Anterior cingulate cortex (tissue), 58 donors: ENCODE results near the gene PIM1.
A peak's percentile ranks its signal among the peaks of the same experiment; 100 is the strongest.
"Not testable (repeated sequence)": the region's sequence is repeated elsewhere in the genome, so short reads cannot be mapped to it uniquely, and the experiment has no call there.

ENCODE experiments used
- DNase-seq, 58 donors: peaks; one replicate each; lab custom pipeline; 2025; lab: John Stamatoyannopoulos, UW

Gene PIM1

DNA sequence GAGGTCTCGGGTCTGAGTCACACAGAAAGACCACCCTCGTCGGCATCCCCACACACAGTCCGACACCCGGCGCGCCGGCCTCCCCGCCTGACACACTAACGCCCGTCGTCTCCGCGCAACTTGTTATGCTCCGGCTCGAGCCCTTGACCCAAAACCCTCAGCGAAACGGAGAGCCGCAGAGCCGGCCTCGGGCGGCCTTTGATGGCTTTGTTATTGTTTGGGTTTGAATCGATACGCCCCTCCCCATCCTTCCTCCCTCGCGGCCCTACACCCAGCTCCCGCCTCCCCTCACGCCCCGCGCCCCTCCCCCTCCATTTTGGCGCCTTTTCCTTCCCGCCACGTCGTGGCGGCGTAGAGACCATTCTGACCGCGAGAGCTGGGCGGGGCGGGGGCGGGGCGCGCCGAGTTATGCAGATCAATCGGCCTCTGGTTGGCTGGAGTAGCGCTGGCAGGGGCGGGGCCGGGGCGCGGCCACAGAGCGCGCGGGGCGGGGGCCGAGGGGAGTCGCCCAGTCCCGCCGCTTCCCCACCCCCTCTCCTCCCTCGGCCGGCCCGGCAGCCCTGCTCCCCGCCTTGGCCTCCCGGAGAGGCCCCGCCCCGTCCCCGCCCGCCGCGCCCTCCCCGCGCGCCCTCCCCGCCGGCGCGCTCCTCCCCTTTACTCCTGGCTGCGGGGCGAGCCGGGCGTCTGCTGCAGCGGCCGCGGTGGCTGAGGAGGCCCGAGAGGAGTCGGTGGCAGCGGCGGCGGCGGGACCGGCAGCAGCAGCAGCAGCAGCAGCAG lies at the start of gene PIM1:
PIM1 (plus strand) TSS at position 657 of the 777 bp plus-strand sequence. CDS start 424 bp downstream, outside the sequence.
- DNase-seq = peak; percentile 46 to 99 (median 98)

DNA sequence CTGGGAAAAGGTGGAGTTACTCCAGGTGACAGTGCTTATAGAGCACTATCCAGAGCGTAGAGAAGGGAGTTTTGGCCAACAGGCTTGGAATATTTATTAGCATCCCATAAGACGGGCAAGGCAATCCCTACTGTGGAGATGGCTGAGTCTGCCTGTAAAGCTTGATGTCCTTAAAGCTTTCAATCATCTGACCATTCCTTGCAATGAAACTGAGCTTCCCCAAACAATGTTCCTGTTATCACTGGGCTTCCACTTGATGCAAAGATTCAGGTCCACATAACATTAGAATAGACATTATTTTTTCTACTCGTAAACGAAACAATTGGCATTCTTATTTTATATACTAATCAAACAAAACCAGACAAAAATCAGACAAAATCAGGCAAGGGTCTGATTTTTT lies 48.4 kb upstream of the PIM1 start:
- DNase-seq = no peak

DNA sequence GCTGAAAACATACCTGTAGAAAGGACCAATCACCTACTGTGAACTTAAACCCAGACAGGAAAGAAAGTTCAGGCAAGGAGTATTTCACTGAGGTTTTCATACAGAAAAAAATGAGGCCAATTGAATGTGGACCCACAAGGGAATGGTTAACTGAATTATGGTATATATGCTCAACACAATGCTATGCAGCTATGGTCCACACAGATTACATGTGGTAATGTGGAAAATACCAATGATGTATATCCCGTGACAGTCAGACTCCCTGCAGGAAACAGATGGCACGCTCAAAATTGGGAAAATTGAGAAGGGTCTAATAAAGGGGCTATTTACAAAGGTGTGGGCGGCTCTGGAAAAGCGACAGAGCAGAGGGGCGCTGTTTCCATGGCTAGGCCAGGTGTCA lies 47.1 kb upstream of the PIM1 start:
- DNase-seq = no peak

DNA sequence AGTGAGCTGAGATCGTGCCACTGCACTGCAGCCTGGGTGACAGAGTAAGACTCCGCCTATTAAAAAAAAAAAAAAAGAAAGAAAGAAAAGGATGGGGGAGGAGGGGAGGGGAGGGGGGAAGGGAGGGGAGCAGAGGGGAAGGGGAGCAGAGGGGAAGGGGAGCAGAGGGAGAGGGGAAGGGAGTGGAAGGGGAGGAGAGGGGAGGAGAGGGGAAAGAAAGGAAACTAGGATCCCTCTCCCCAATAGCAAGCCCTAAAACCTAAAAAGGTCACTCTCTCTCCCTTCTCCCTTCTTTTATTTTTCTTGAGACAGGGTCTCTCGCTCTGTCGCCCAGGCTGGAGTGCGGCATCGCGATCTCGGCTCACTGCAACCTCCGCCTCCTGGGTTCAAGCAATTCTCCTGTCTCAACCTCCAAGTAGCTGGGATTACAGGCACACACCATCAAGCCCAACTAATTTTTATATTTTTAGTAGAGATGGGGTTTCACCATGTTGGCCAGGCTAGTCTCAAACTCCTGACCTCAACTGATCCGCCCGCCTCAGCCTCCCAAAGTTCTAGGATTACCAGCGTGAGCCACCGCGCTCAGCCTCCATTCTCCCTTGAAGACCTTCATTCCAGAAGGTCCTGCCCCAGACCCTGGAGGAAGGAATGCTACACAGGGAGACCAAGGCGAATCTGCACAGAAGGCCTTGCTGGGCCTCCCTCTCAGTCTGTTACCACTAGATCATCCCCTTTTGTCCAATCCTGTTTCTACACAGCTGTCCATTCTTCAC lies 45.8 kb upstream of the PIM1 start:
- DNase-seq = no peak

DNA sequence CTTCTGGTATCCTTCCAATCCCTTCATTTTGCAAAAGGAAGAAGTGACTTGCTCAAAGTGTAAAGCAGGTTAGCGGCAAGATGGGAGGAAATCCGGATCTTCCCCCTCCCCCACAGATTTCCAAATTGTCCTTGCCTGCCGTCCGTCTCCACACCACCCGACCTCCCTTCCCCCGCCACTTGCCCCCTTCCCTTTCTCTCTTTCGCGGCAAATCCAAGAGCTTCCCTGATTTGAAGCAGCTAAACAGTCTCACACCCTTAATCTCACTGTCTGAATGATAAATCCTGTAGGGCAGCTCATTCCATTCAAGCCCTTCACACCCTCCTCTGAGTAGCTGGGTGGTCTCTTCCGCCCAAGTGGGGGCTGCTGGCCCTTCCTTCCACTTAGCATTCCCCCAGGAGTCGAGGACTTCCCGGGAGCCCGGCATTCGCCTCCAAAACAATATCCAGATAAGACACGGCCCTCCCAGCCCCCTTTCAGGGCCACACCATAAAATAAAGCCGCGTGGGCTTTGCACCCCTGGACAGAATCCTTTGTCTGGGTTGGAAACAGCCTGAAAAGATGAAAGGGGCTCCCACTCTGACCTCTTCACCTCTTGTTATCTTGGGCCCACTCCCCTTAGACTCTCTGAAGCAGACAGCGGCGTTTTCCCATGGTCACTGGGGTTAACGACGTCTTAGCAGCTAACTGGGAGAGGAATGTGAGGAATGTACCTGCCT lies 44.0 kb upstream of the PIM1 start:
- no peak for DNase-seq

DNA sequence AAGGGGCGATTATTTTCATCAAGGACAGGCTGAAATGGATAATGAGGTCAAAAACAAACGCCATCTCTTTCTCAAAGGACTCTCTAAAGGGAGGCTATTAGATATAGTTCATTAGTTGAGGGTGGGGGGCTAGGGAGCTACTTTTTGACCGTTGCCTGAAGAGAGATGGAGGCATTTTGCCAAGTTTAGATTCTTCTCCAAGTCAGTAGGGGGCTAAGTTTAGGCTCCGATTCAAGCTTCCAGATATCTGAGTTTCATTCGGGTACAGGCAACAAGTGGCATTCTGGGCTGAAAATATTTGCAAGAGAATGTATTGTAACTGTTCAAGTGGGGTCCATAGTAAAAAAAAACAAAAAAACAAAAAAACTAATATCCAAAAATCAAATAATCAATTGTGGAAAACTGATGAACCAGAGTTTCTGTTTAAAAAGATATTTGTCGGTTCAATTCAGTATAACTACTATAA lies 43.4 kb upstream of the PIM1 start:
- DNase-seq = no peak

DNA sequence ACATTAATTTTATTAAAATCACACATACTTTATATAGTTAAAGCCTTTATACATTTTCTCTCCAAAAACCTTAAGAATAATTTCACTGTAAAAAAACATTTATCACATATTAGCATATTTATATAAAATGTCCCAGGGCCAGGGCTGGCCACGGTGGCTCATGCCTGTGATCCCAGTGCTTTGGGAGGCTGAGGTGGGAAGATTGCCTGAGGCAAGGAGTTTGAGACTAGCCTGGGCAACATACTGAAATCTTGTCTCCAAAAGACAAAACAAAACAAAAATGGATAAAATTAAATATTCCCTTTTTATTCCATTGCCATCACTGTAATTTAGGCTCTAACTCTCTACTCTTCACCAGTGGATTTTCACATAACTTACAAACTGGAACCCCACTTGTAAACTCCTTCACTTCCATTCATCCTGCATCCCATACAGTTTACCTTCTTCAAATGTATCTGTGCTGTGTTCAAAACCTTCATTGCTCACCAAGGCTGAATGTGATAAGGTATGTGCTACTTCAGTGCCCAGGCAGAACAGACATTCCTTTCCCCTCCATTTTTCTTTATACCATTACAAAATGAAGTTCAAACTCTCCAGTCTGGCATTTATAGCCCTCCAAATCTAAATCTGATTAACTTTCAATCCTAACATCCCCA lies 42.9 kb upstream of the PIM1 start:
- DNase-seq = no peak

DNA sequence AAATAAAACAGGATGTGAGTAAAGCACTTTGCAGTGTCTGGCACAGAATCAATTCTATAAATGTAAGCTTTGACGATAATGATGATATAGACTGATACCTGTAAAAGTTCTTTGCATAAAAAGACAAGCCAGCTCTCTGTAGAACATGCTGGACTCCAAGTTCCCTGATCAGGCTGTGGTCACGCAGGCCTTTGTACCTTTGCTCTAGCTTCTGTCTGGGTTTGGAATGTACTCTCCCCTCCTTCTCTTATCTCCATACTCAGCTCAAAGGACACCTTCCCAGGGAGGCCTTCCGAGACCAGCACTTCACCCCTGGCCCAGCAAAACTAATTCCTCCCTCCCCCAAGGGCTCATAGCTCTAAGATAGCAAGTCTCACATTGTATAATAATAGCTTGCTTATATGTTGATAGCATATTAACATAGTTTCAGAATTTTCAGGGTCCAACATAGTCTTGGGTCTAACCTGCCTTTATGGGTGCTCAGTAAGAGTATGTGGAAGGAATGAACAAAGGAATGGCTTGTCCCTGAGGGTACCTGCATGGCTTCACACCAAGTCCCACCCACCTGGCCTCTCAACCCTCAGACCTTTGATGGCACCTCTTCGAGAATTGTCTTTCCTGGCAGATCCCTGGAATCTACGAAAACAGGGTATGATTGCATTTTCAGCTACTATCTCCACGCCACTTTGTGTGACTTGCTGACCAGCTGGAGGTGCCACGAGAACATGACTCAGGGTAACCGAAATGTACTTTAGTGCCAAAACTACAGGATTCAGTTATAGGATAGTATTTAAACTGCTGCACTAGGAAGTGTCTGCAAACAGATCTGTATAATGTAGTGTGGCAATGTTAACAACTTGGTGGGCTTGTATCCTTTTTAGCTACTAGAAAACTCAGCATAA lies 41.7 kb upstream of the PIM1 start:
- no peak for DNase-seq

DNA sequence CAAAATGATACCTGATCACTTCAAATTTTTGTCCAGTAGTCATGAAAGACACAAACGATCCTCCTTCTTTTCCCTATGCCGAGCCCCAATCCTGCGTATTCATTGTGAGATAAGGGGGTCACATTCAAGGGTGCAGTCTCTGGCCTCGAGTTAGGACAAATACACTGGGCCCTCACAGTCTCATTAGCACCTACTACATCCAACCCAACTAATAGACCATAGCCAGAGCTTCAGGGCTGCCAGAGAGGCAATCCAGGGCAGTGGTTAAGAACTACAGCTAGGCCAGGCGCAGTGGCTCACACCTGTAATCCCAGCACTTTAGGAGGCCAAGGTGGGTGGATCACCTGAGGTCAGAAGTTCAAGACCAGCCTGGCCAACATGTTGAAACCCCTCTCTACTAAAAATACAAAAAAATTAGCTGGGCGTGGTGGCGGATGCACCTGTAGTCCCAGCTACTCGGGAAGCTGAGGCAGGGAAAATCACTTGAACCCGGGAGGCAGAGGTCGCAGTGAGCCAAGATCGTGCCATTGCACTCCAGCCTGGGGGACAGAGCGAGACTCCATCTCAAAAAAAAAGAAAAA lies 41.0 kb upstream of the PIM1 start:
- DNase-seq = not testable (repeated sequence)

DNA sequence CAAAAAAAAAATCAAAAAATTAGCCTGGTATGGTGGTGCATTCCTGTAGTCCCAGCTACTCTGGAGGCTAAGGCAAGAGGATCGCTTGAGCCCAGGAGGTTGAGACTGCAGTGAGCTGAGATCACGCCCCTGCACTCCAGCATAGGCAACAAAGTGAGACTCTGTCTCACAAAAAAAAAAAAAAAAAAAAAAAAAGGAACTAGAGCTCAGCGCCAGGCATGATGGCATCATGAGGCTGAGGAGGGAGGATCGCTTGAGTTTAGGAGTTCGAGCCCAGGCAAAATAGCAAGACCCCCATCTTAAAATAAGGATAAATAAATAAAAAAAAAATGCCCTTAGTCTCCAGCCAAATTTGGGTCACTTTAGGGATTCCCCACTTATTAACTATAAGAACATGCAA lies 40.4 kb upstream of the PIM1 start:
- DNase-seq = no peak

DNA sequence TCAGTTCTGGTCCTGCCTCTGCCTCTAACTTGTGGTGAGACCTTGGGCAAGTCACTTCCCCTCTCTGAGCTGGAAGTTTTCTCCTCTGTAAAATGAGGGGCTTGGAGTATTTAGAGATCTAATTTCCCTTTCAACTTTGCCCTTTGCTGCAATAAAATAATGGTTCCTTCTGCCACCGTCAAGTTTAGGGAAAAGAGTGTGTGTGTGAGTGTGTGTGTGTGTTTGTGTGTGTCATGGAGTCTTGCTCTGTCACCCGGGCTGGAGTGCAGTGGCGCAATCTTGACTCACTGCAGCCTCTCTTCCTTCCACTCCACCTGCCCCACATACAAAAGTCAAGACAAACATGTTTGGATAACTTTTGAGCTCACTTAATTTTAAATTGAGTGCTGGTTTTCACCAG lies 39.2 kb upstream of the PIM1 start:
- DNase-seq = no peak

DNA sequence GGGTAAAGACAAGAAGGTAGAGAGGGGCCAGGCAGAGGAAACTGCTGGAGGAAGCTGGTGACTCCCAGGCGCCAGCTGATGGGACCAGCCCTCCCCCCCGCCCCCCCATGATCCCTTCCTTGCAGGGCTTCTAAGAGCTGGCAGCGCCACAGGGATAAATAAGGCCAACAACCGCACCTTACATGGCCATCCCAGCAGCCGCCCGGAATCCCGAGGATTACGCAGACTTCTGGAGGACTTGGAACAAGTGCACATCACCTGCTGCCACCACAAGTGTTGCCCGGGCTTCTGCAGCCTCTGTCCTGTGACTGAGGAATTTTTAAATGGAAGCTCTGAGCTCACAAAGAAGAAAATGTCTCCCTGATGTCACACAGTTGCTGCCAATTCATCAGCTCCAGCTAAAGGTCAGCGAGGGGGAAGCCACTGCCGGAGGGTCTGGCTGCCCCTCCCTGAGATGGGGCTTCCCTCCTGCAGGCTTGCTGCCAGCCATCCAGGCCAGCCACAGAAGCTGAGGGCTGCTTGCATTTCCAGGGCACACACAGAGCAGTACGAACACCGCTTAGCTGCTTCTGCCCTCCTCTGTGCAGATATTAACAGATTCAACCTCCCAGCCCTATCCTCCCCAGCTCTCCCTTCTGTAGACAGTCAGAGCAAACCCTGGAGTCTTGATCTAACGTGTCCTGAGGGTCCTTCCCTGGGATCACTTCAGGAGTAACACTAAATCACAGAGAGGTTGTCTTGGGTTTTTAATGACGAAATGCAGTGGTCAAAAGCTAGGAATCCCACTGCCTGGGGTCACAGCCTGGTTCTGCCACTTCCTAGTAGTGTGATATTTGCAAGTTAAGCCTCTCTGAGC lies 38.6 kb upstream of the PIM1 start:
- DNase-seq = peak in 26 of 58 donors; percentile 3 to 69 (median 18)

DNA sequence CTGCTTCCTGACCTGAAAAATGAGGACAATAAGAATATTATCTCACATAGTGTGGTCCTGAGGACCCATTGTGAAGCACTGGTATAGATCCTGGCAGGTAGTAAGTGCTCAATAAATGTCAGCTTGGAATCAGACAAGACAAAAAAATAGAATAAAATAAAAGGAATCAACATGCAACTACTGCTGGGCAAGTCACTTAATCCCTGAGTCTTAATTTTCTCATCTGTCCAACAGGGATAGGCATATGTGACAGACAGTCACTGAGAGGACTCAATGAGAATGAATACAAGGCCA lies 38.0 kb upstream of the PIM1 start:
- DNase-seq = no peak

DNA sequence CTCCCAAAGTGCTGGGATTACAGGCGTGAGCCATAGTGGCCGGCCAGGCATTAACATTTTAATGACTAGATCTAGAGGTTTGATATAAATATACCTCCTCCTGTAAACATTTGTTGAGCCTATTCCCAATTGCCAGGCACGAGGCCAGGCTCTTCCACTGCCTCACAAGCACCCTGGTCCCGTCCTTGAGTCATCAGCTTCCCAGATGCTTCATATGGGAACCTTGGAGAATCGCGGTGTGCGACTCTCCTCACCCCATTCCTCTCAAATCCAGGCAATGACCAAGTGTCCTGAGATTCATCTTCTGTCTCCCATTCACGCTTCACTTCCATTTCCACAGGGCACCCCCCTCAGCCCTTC lies 35.9 kb upstream of the PIM1 start:
- DNase-seq = no peak

DNA sequence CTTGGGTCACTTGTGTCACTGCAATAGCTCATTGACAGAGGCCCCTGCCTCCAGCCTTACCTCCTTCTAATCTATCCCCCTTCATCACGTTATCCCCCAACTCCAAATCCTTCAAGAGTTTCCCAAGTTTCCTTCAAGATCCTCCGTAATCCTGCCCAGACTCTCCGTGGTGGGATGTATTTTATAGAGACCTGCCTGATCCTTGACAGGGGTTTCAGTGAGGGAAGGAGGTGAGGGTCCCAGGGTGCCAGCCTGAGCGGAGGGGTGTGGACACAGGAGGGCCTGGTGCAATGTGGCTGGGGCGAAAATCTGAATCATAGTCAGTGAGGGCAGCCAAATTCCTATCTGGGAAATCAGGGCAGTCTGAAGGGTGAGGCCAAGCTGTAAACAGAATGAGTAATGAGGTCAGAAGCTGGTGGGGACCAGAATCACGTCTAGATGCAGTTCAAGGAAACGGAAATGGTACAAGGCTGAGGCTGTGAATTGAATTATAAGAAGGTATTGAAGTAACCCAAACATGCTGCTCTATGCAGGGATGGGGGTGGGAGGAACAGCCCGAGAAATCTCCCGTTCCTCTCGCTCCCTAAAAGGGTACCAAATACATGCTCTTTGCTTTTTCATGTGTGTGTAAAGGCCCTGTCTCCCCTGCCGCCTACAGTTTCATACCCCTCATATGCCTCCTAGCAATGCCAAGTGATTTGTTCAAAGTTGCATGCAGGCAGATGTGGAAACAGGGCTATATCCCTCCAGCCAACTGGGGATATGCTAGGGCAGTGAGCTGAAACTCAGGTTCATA lies 35.4 kb upstream of the PIM1 start:
- no peak for DNase-seq

DNA sequence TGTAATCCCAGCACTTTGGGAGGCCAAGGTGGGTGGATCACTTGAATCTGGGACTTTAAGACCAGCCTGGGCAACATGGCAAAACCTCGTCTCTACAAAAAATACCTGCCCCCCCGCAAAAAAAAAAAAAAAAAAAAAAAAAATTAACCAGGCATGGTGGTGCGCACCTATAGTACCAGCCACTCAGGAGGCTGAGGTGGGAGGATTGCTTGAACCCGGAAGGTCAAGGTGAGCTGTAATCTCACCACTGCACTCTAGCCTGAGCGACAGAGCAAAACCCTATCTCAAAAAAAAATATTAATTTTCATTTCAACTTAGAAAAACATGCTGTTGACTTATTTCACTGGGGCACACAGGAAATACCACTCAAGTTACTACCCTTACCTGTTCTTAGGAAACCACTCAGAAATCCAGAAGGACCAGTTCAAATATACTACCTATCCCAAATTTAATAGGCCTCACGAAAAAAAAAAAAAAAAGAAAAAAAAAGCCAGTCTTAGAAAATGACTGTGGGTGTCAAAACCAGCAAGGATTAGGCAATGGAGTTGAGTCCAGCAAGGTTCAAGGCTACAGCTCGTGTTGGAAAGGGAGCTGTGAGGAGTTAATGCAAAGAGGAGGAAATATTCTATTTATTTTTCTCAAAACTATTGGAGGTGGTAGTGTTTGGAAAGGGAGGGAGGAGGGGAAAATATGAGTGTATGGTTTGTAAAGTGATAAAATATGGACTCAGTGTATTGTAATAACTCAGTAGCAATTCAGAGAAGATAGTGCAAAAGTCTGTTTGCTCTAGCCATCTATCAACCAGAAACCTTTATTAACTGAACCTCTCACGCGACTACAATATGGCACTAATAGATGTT lies 33.9 kb upstream of the PIM1 start:
- DNase-seq = no peak

DNA sequence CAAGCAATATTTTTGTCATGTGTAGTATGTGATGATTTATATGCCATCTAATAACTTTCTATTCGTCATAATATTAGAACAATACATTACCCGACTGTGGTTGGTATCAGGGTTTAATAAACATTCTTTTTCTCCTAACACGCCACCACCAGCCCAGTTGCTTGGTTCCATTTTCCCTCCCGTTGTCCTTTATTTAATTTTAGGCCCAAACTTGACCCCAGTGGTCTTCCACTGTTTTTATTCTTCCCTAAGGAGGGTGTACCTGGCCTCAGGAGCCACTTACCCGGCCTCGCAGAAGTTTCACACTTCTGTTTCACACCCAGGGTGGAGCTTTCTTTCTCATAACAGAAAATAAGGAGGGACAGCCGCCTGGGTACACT lies 33.1 kb upstream of the PIM1 start:
- no peak for DNase-seq
